ENCODE data around the gene TRPM4.
"Not testable (repeated sequence)": the region's sequence is repeated elsewhere in the genome, so short reads cannot be mapped to it uniquely, and the experiment has no call there.

The TRPM4 gene

DNA sequence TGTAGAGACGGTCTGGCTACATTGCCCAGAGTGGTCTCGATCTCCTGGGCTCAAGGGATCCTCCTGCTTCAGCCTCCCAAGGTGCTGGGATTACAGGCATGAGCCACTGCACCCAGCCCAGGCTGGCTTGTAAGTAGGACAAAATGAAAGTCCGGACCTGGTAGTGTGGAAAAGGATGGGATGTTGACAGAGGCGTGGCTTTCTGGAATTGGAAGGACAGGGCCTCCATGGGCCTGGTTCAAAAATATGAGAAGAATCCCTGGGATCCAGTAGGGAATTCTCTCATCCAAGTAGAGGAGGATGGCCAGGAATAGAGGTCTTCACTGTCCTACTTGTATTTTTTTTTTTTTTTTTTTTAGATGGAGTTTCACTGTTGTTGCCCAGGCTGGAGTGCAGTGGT, 64.9 kb downstream of the TRPM4 start:
- TF ChIP-seq EZH2phosphoT487 (IDR thresholded peaks at IDR 0.05; ENCODE audit: borderline replicate concordance), result no peak
- TF ChIP-seq, protein P1, sequence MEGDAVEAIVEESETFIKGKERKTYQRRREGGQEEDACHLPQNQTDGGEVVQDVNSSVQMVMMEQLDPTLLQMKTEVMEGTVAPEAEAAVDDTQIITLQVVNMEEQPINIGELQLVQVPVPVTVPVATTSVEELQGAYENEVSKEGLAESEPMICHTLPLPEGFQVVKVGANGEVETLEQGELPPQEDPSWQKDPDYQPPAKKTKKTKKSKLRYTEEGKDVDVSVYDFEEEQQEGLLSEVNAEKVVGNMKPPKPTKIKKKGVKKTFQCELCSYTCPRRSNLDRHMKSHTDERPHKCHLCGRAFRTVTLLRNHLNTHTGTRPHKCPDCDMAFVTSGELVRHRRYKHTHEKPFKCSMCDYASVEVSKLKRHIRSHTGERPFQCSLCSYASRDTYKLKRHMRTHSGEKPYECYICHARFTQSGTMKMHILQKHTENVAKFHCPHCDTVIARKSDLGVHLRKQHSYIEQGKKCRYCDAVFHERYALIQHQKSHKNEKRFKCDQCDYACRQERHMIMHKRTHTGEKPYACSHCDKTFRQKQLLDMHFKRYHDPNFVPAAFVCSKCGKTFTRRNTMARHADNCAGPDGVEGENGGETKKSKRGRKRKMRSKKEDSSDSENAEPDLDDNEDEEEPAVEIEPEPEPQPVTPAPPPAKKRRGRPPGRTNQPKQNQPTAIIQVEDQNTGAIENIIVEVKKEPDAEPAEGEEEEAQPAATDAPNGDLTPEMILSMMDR (conservative IDR thresholded peaks at IDR 0.05; ENCODE audit: low read length), result no peak

GRCh38 chr19:49223472-49223871, 65.9 kb downstream of the TRPM4 start:
- Histone ChIP-seq H3K9me3 (ENCODE audit: insufficient read depth, low read depth, low read length) (no peaks in the 10 kb centered on the region), H3K4me3 (ENCODE audit: low read length, poor library complexity, severe bottlenecking) (no peak overlapping the region), H3K79me2 (ENCODE audit: insufficient read depth, low read length) (no peaks in the 10 kb centered on the region), H3K4me2 (ENCODE audit: low read depth, low read length, poor library complexity, severe bottlenecking) (no peak overlapping the region), H2AFZ (ENCODE audit: low read length) (no peak overlapping the region), H3K27me3 (ENCODE audit: insufficient read depth, low read length, poor library complexity, severe bottlenecking) (no peaks in the 10 kb centered on the region), H3K9ac (ENCODE audit: low read depth, low read length, poor library complexity, severe bottlenecking) (no peak overlapping the region), H3F3A (ENCODE audit: low read depth) (no peaks in the 10 kb centered on the region), H4K20me1 (ENCODE audit: insufficient read depth, low read length, poor library complexity, severe bottlenecking) (no peaks in the 10 kb centered on the region), H3K9me2 (replicated peaks; ENCODE audit: low read depth, low read length) (no peaks in the 10 kb centered on the region), H3K4me1 (ENCODE audit: insufficient read depth, low read length, poor library complexity, severe bottlenecking) (no peaks in the 10 kb centered on the region), H3K36me3 (ENCODE audit: insufficient read depth, low read length) (no peaks in the 10 kb centered on the region)
- no peak for TF ChIP-seq EZH2phosphoT487 (IDR thresholded peaks at IDR 0.05; ENCODE audit: borderline replicate concordance)

More for the DNA sequence above, 64.9 kb downstream of the TRPM4 start:
- Histone ChIP-seq H3K4me3 (ENCODE audit: low read length, poor library complexity, severe bottlenecking) (no peak overlapping the region), H3K9me3 (ENCODE audit: insufficient read depth, low read depth, low read length) (no peaks in the 10 kb centered on the region), H3K27me3 (ENCODE audit: insufficient read depth, low read length, poor library complexity, severe bottlenecking) (no peaks in the 10 kb centered on the region), H3F3A (ENCODE audit: low read depth) (no peaks in the 10 kb centered on the region), H3K9ac (ENCODE audit: low read depth, low read length, poor library complexity, severe bottlenecking) (no peak overlapping the region), H3K79me2 (ENCODE audit: insufficient read depth, low read length) (no peaks in the 10 kb centered on the region), H3K9me2 (replicated peaks; ENCODE audit: low read depth, low read length) (no peaks in the 10 kb centered on the region), H3K36me3 (ENCODE audit: insufficient read depth, low read length) (no peaks in the 10 kb centered on the region), H3K4me2 (ENCODE audit: low read depth, low read length, poor library complexity, severe bottlenecking) (no peak overlapping the region), H4K20me1 (ENCODE audit: insufficient read depth, low read length, poor library complexity, severe bottlenecking) (no peaks in the 10 kb centered on the region), H2AFZ (ENCODE audit: low read length) (no peak overlapping the region), H3K4me1 (ENCODE audit: insufficient read depth, low read length, poor library complexity, severe bottlenecking) (no peaks in the 10 kb centered on the region)

DNA sequence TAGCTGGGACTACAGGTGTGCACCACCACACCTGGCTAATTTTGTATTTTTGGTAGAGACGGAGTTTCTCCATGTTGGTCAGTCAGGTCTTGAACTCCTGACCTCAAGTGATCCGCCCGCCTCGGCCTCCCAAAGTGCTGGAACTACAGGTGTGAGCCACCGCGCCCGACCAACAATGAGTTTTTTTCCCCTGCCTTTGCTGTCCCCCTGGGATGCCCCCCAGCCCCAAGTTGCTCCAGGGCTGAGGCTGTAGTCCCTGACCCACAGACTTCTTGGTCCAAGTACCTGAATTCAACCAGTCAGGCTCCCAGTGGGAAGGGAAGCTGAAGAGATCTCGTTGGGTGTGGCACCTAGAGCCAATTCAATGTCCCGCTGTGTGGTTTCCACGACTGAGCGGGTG, 66.8 kb downstream of the TRPM4 start:
- H3F3A ChIP-seq (ENCODE audit: low read depth); H3K36me3 ChIP-seq (ENCODE audit: insufficient read depth, low read length); H3K9me2 ChIP-seq (replicated peaks; ENCODE audit: low read depth, low read length); H3K4me2 ChIP-seq (ENCODE audit: low read depth, low read length, poor library complexity, severe bottlenecking); H3K27me3 ChIP-seq (ENCODE audit: insufficient read depth, low read length, poor library complexity, severe bottlenecking); H3K4me3 ChIP-seq (ENCODE audit: low read length, poor library complexity, severe bottlenecking); H3K9me3 ChIP-seq (ENCODE audit: insufficient read depth, low read depth, low read length); H3K9ac ChIP-seq (ENCODE audit: low read depth, low read length, poor library complexity, severe bottlenecking); H3K4me1 ChIP-seq (ENCODE audit: insufficient read depth, low read length, poor library complexity, severe bottlenecking); H4K20me1 ChIP-seq (ENCODE audit: insufficient read depth, low read length, poor library complexity, severe bottlenecking); H3K79me2 ChIP-seq (ENCODE audit: insufficient read depth, low read length): not testable (repeated sequence)
- H2AFZ ChIP-seq (ENCODE audit: low read length), result peak overlapping the region; percentile 86

GRCh38 chr19:49224879-49225278, 67.3 kb downstream of the TRPM4 start:
- no peaks in the 10 kb centered on the region for H3K9me2 ChIP-seq (replicated peaks; ENCODE audit: low read depth, low read length)
- H3K4me2 ChIP-seq (ENCODE audit: low read depth, low read length, poor library complexity, severe bottlenecking), result no peak overlapping the region
- TF ChIP-seq, protein P1 (conservative IDR thresholded peaks at IDR 0.05; ENCODE audit: low read length), result peak; percentile 71
- no peak for TF ChIP-seq EZH2phosphoT487 (IDR thresholded peaks at IDR 0.05; ENCODE audit: borderline replicate concordance)
- no peaks in the 10 kb centered on the region for H3K9me3 ChIP-seq (ENCODE audit: insufficient read depth, low read depth, low read length)
- H3F3A ChIP-seq (ENCODE audit: low read depth), result no peaks in the 10 kb centered on the region
- no peak overlapping the region for H3K9ac ChIP-seq (ENCODE audit: low read depth, low read length, poor library complexity, severe bottlenecking)
- no peaks in the 10 kb centered on the region for H4K20me1 ChIP-seq (ENCODE audit: insufficient read depth, low read length, poor library complexity, severe bottlenecking)
- peak overlapping the region; percentile 86 for H2AFZ ChIP-seq (ENCODE audit: low read length)
- no peak overlapping the region for H3K4me3 ChIP-seq (ENCODE audit: low read length, poor library complexity, severe bottlenecking)
- H3K36me3 ChIP-seq (ENCODE audit: insufficient read depth, low read length), result no peaks in the 10 kb centered on the region
- no peaks in the 10 kb centered on the region for H3K4me1 ChIP-seq (ENCODE audit: insufficient read depth, low read length, poor library complexity, severe bottlenecking)
- no peaks in the 10 kb centered on the region for H3K79me2 ChIP-seq (ENCODE audit: insufficient read depth, low read length)
- H3K27me3 ChIP-seq (ENCODE audit: insufficient read depth, low read length, poor library complexity, severe bottlenecking), result no peaks in the 10 kb centered on the region

Measured in Loucy (cell line).